Prostate gland (tissue), 2 donors: Measurements from ENCODE around the gene SLC37A4. TPM values are rescaled to one million over a fixed set of nuclear protein-coding genes. Genes with fewer than 3 reads are reported as not detected.
"Not testable (repeated sequence)": the region's sequence is repeated elsewhere in the genome, so short reads cannot be mapped to it uniquely, and the experiment has no call there.

ENCODE experiments used
- DNase-seq: peaks from one replicate; pipeline ENCODE4 v3.0.0-alpha.2; 2019; ENCODE audit warnings: low spot score
- H3K27ac ChIP-seq, 2 donors: fragments of 200-600 bp; sonication (generic); 2 replicates each; pipeline ENCODE4 v1.5.1; 2017 to 2019
- H3K27me3 ChIP-seq: fragments of 200-600 bp; sonication (generic); replicated peaks from 2 replicates; pipeline ENCODE4 v1.5.1; 2019; ENCODE audit not compliant: insufficient read depth
- H3K36me3 ChIP-seq, 2 donors: fragments of 200-600 bp; sonication (generic); 1 replicate in 1 of 2; 2 replicates in 1 of 2; pipeline versions ENCODE4 v1.5.1 to v1.8.1; 2017 to 2019
- H3K4me1 ChIP-seq: fragments of 200-600 bp; sonication (generic); replicated peaks from 2 replicates; pipeline ENCODE4 v1.5.1; 2019
- H3K4me3 ChIP-seq, 2 donors: fragments of 200-600 bp; sonication (generic); 2 replicates each; pipeline ENCODE4 v1.5.1; 2017 to 2019
- H3K9me3 ChIP-seq: fragments of 200-600 bp; sonication (generic); 2 replicates; pipeline ENCODE4 v1.5.1; 2017
- POLR2A ChIP-seq: fragments of 450-650 bp; IDR thresholded peaks from one replicate; pipeline ENCODE4 v1.6.1; 2016; ENCODE audit warnings: antibody characterized with exemption, mild to moderate bottlenecking
- POLR2AphosphoS5 ChIP-seq: sonication (generic); formaldehyde crosslinking; IDR thresholded peaks from one replicate; pipeline ENCODE4 v1.6.1; 2017; ENCODE audit warnings: antibody characterized with exemption
- WGBS: methylation state at CpG from one replicate; pipeline ENCODE4 v1.1.5; 2018; 5-methylcytosine and 5-hydroxymethylcytosine counted together
- intact Hi-C: fragments of 100-400 bp; cut with DNase I; formaldehyde crosslinking; loops from one replicate; pipeline ENCODE4 v1.14.2; 2022
- total RNA-seq, 2 donors: library from RNA; depleted of rRNA; stranded (reverse); fragments of >200 nt; gene quantifications; one replicate each; pipeline ENCODE4 v1.1.0, GENCODE V29; 2016
- TF ChIP-seq, protein P1 (sequence below), 4 experiments: fragments of 200-600 bp in 2 of 4; fragments of 450-650 bp in 2 of 4; sonication (generic) in 2 of 4; IDR thresholded peaks; 1 replicate in 3 of 4; 2 replicates in 1 of 4; pipeline ENCODE4 v1.5.1; 2016 to 2019; ENCODE audit warnings: antibody characterized with exemption in 4 of 4, mild to moderate bottlenecking in 2 of 4, moderate library complexity in 2 of 4

The SLC37A4 gene
- total RNA-seq, 2 donors from 2014 or later = 36.2 to 58.7 TPM

GRCh38 chr11:119065369-119065768, 34.7 kb upstream of the SLC37A4 start:
- DNase-seq = no peak
- TF ChIP-seq POLR2AphosphoS5 (no peak), POLR2A (no peak)
- TF ChIP-seq, protein P1, sequence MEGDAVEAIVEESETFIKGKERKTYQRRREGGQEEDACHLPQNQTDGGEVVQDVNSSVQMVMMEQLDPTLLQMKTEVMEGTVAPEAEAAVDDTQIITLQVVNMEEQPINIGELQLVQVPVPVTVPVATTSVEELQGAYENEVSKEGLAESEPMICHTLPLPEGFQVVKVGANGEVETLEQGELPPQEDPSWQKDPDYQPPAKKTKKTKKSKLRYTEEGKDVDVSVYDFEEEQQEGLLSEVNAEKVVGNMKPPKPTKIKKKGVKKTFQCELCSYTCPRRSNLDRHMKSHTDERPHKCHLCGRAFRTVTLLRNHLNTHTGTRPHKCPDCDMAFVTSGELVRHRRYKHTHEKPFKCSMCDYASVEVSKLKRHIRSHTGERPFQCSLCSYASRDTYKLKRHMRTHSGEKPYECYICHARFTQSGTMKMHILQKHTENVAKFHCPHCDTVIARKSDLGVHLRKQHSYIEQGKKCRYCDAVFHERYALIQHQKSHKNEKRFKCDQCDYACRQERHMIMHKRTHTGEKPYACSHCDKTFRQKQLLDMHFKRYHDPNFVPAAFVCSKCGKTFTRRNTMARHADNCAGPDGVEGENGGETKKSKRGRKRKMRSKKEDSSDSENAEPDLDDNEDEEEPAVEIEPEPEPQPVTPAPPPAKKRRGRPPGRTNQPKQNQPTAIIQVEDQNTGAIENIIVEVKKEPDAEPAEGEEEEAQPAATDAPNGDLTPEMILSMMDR (IDR thresholded peaks at IDR 0.05) = peak in 1 of 4 experiments; percentile 22

GRCh38 chr11:119062779-119063178, 32.1 kb upstream of the SLC37A4 start:
- Histone ChIP-seq H3K36me3 (no peaks in the 10 kb centered on the region), H3K27me3 (no peaks in the 10 kb centered on the region), H3K27ac (no peak overlapping the region), H3K4me3 (no peak overlapping the region), H3K9me3 (no peaks in the 10 kb centered on the region), H3K4me1 (peaks cover 10% of the 10 kb centered on the region)
- no peak for DNase-seq
- TF ChIP-seq, protein P1 (IDR thresholded peaks at IDR 0.05) = no peak
- TF ChIP-seq POLR2A (no peak), POLR2AphosphoS5 (no peak)
- intact Hi-C loops = no loop called here
- WGBS = 75% methylated on average over 5 of the region's 5 CpGs

More at GRCh38 chr11:119065369-119065768, 34.7 kb upstream of the SLC37A4 start:
- Histone ChIP-seq H3K27ac (no peak overlapping the region), H3K9me3 (no peaks in the 10 kb centered on the region), H3K4me3 (no peak overlapping the region), H3K4me1 (peaks cover 9% of the 10 kb centered on the region), H3K36me3 (no peaks in the 10 kb centered on the region), H3K27me3 (no peaks in the 10 kb centered on the region)
- intact Hi-C loops = no loop called here
- WGBS = 56% methylated on average over 4 of the region's 4 CpGs

- peaks cover 5% of the 10 kb centered on the region for H3K4me1 ChIP-seq
- no peaks in the 10 kb centered on the region for H3K36me3 ChIP-seq
- TF ChIP-seq POLR2AphosphoS5 (no peak), POLR2A (no peak)
- TF ChIP-seq, protein P1 (IDR thresholded peaks at IDR 0.05) = no peak
- no peaks in the 10 kb centered on the region for H3K9me3 ChIP-seq
- 95% methylated on average over 3 of the region's 3 CpGs for WGBS
- H3K4me3 ChIP-seq = no peak overlapping the region
- intact Hi-C loops = no loop called here
- DNase-seq = no peak
- no peak overlapping the region for H3K27ac ChIP-seq
- H3K27me3 ChIP-seq = no peaks in the 10 kb centered on the region
Measured at GRCh38 chr11:119061256-119061655, 30.6 kb upstream of the SLC37A4 start.

- H3K27ac ChIP-seq, H3K9me3 ChIP-seq, H3K4me3 ChIP-seq, H3K36me3 ChIP-seq, H3K4me1 ChIP-seq, DNase-seq, intact Hi-C loops, H3K27me3 ChIP-seq: not testable (repeated sequence)
- 91% methylated on average over 15 of the region's 35 CpGs for WGBS
Measured at GRCh38 chr11:119059128-119059527, 28.5 kb upstream of the SLC37A4 start.

DNA sequence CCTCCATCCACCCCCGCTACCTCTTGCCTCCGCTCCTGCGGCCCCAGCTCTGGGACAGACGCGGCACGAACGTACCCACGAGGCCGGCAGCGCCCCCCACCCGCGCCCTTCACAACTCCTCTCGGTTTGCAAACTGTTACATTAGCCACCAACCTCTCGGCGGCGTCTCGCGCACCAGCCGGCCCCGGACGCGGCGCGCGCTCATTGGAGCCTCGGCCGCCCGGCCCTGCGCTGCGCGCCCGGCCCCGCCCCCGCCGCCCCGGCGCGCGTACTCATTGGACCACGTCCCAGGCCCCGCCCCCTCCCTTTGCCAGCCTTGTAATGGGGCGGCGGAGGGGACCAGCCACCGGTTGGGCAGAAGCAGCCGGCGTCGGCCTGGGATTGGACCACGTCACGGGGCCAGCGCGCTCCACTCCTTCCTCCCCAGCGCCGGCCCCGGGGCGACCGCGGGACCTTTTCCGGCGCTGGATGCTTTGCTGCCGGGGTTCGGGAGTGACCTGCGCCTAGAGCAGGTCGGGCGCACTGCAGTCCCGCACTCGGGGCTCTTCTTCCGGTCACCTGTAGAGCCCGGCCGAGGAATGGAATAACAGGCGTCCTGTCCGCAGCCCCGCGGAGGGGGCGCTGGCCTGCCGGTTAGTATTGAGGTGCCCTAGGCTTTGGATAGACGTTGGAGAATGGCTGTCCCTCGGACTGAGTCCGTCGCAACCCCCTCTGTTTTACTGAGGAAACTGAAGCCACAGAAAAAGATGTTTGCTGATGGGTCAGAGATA, 26.5 kb upstream of the SLC37A4 start, which contains the start of gene HYOU1:
Gene HYOU1, minus strand, starts transcription at position 206 of the 770 bp plus-strand sequence. CDS start 1,045 bp downstream, outside the sequence.
- WGBS = 0% methylated on average over 52 of the region's 79 CpGs

More for the DNA sequence above, 26.5 kb upstream of the SLC37A4 start, which contains the start of gene HYOU1:
- Histone ChIP-seq H3K4me1 (peaks cover 5% of the 10 kb centered on the region), H3K4me3 (peak within 1 kb of the TSS; percentile 57 to 77), H3K36me3 (peaks cover 2 to 4% of the 10 kb centered on the region in 2 donors), H3K27ac (peak within 1 kb of the TSS; percentile 70 to 80), H3K27me3 (no peaks in the 10 kb centered on the region), H3K9me3 (no peaks in the 10 kb centered on the region)
- intact Hi-C loops = no loop called here
- TF ChIP-seq POLR2AphosphoS5 = peak; percentile 82
- peak; percentile 59 for TF ChIP-seq POLR2A
- TF ChIP-seq, protein P1 (IDR thresholded peaks at IDR 0.05) = peak in 3 of 4 experiments; percentile 9 to 40 (median 21)
- peak; percentile 97 for DNase-seq
